Measurements from ENCODE around the gene SELL.

- no peak for TF ChIP-seq SIN3A (IDR thresholded peaks at IDR 0.05; ENCODE audit: borderline replicate concordance, insufficient read depth, low read length)
- no peak for TF ChIP-seq FOXP2 (optimal IDR thresholded peaks at IDR 0.05; ENCODE audit: borderline replicate concordance, extremely low read depth, extremely low read length, insufficient read depth)
- no peak for TF ChIP-seq REST (IDR thresholded peaks at IDR 0.05; ENCODE audit: insufficient read depth in 1 of 2, low read depth in 2 of 2, low read length in 2 of 2)
Observed at GRCh38 chr1:169753549-169753948, 42.1 kb upstream of the SELL start.
